B cell (primary cell): Measurements from ENCODE around the gene ADCY1. TPM values are rescaled to one million over a fixed set of nuclear protein-coding genes. Genes with fewer than 3 reads are reported as not detected.

Experiments used
- ATAC-seq: fragments of 200-7000 bp; cut with Tn5 transposase; one replicate; pipeline ENCODE4 v1.10.0; 2021; ENCODE audit warnings: low read depth, mild to moderate bottlenecking, moderate number of reproducible peaks, moderate library complexity
- CTCF ChIA-PET: fragments of 350-600 bp; sonication (Branson Sonifier 250); formaldehyde crosslinking; loops from one replicate; lab custom pipeline; 2021; ENCODE audit warnings: antibody characterized with exemption, inconsistent platforms; lab: Charles Lee
- POLR2A ChIA-PET: fragments of 350-600 bp; sonication (Branson Sonifier 250); formaldehyde crosslinking; loops from one replicate; lab custom pipeline; 2021; ENCODE audit warnings: antibody characterized with exemption; lab: Charles Lee
- DNase-seq: peaks from one replicate; pipeline ENCODE4 v3.0.0; 2013
- H2AFZ ChIP-seq: 2 replicates; pipeline ENCODE4 v1.6.1; 2012; ENCODE audit warnings: mild to moderate bottlenecking, low read depth, low read length; ENCODE audit not compliant: insufficient read depth, poor library complexity, severe bottlenecking
- H3K27ac ChIP-seq, 2 donors: 1 replicate in 1 of 2; 2 replicates in 1 of 2; pipeline ENCODE4 v1.5.1; 2012 to 2013; ENCODE audit warnings: low read length in 2 of 2, mild to moderate bottlenecking in 2 of 2, moderate library complexity in 1 of 2
- H3K27me3 ChIP-seq, 4 experiments: fragments of 200-600 bp in 1 of 4; sonication (generic) in 1 of 4; replicated peaks in 1 of 4; 1 replicate in 2 of 4; 2 replicates in 2 of 4; pipeline versions ENCODE4 v1.6.1 to v1.7.0; 2013 to 2016; ENCODE audit warnings: low read length in 3 of 4, mild to moderate bottlenecking in 2 of 4, mixed read lengths in 1 of 4, moderate library complexity in 1 of 4; ENCODE audit not compliant: insufficient read depth in 4 of 4, control insufficient read depth in 3 of 4; ENCODE audit errors: control extremely low read depth in 1 of 4
- H3K36me3 ChIP-seq, 2 experiments: replicated peaks in 1 of 2; 1 replicate in 1 of 2; 2 replicates in 1 of 2; pipeline versions ENCODE4 v1.6.1 to v1.7.1; 2013; ENCODE audit warnings: low read length in 1 of 2; ENCODE audit not compliant: insufficient read depth in 2 of 2, control insufficient read depth in 1 of 2; ENCODE audit errors: control extremely low read depth in 1 of 2, extremely low read depth in 1 of 2
- H3K4me1 ChIP-seq, 2 donors: fragments of 200-600 bp in 1 of 2; sonication (generic) in 1 of 2; 1 replicate in 1 of 2; 2 replicates in 1 of 2; pipeline versions ENCODE4 v1.5.1 to v1.6.1; 2013 to 2017; ENCODE audit warnings: low read length in 2 of 2; ENCODE audit not compliant: control insufficient read depth in 2 of 2, insufficient read depth in 2 of 2
- H3K4me2 ChIP-seq: replicated peaks from 2 replicates; pipeline ENCODE3; 2012; ENCODE audit warnings: mild to moderate bottlenecking, low read depth, low read length; ENCODE audit not compliant: poor library complexity, severe bottlenecking
- H3K4me3 ChIP-seq, 5 experiments: fragments of 200-600 bp in 1 of 5; sonication (generic) in 1 of 5; 1 replicate in 3 of 5; 2 replicates in 2 of 5; pipeline versions ENCODE4 v1.5.1 to v1.7.0; 2011 to 2016; ENCODE audit warnings: low read length in 4 of 5, mild to moderate bottlenecking in 4 of 5, low read depth in 2 of 5, control low read depth in 1 of 5, moderate library complexity in 1 of 5; ENCODE audit not compliant: insufficient read depth in 1 of 5; ENCODE audit errors: control extremely low read depth in 1 of 5, extremely low read depth in 1 of 5
- H3K79me2 ChIP-seq: fragments of 200-600 bp; sonication (generic); one replicate; pipeline ENCODE4 v1.6.0; 2016; ENCODE audit warnings: low read length; ENCODE audit not compliant: control insufficient read depth, insufficient read depth
- H3K9ac ChIP-seq: fragments of 200-600 bp; sonication (generic); 2 replicates; pipeline ENCODE4 v1.6.1; 2017; ENCODE audit warnings: mild to moderate bottlenecking, low read length, moderate library complexity
- H3K9me3 ChIP-seq, 3 donors: one replicate each; pipeline versions ENCODE4 v1.6.1 to v1.7.1; 2013; ENCODE audit warnings: low read length in 2 of 3; ENCODE audit not compliant: control insufficient read depth in 2 of 3, insufficient read depth in 1 of 3; ENCODE audit errors: control extremely low read depth in 1 of 3
- H4K20me1 ChIP-seq: 2 replicates; pipeline ENCODE4 v1.6.0; 2012; ENCODE audit warnings: mild to moderate bottlenecking, low read length; ENCODE audit not compliant: insufficient read depth, control insufficient read depth, poor library complexity, severe bottlenecking
- H3K27ac Mint-ChIP-seq: one replicate; pipeline ENCODE4 v1.8.0; 2021; ENCODE audit warnings: mixed read lengths
- H3K27me3 Mint-ChIP-seq: one replicate; pipeline ENCODE4 v1.8.0; 2021; ENCODE audit warnings: mixed read lengths
- H3K4me1 Mint-ChIP-seq: one replicate; pipeline ENCODE4 v1.8.0; 2021; ENCODE audit warnings: mixed read lengths
- H3K4me3 Mint-ChIP-seq: one replicate; pipeline ENCODE4 v1.8.0; 2021; ENCODE audit warnings: mixed read lengths
- H3K9me3 Mint-ChIP-seq: one replicate; pipeline ENCODE4 v1.8.0; 2022; ENCODE audit warnings: mixed read lengths; ENCODE audit not compliant: insufficient read depth
- EZH2 ChIP-seq: IDR thresholded peaks from 2 replicates; pipeline ENCODE4 v1.6.1; 2012; ENCODE audit warnings: borderline replicate concordance, low read depth, mild to moderate bottlenecking, moderate library complexity, low read length; ENCODE audit not compliant: insufficient read depth, poor library complexity, severe bottlenecking
- WGBS: methylation state at CpG from one replicate; pipeline ENCODE4 v1.1.5; 2013; ENCODE audit warnings: missing lambda C conversion rate; ENCODE audit not compliant: insufficient coverage; 5-methylcytosine and 5-hydroxymethylcytosine counted together
- intact Hi-C: fragments of 100-400 bp; cut with micrococcal nuclease; formaldehyde crosslinking; loops from one replicate; pipeline ENCODE4 v1.10.0; 2022
- polyA plus RNA-seq: library from polyadenylated mRNA; depleted of rRNA; stranded (reverse); fragments of >200 nt; gene quantifications from 2 replicates; pipeline ENCODE4 v1.2.3, GENCODE V29; 2012
- total RNA-seq, 2 donors: library from RNA; stranded (reverse); fragments of 120-200 nt in 1 of 2; gene quantifications; 1 replicate in 1 of 2; 2 replicates in 1 of 2; pipeline versions ENCODE4 v1.2.3 to v1.2.4, GENCODE V29; 2013 to 2022
- TF ChIP-seq, protein P1 (sequence below): fragments of 200-600 bp; IDR thresholded peaks from one replicate; pipeline ENCODE4 v1.8.0; 2022; ENCODE audit warnings: antibody characterized with exemption, mild to moderate bottlenecking

ADCY1 gene
- total and polyA plus RNA-seq, 2 donors (not counting 1 experiment from before 2014, with no cell fraction given), result 0.05 to 0.12 TPM

DNA sequence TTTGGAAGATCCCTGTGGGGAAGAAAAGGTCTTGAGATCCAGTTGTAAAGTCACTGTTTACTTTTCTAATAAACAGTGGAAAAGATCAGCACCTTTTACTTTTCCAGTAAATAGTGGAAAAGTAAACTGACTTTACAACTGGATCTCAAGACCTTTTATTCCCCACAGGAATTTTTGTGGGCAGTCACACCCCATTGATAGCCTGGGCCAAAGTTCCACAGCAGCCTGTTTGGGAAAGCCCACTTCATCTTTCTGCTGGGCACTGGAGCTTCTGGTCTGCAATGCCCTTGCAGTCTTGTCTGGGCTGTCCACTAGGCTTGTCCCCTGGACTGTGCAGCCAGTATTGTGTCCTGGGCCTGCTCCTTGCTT is 50.2 kb downstream of the ADCY1 start:
- Histone ChIP-seq H3K79me2 (no peaks in the 10 kb centered on the region), H3K4me2 (no peak overlapping the region), H3K36me3 (no peaks in the 10 kb centered on the region), H3K9me3 (peaks cover 0 to 32% (median 0%) of the 10 kb centered on the region in 3 donors), H3K27me3 (no peaks in the 10 kb centered on the region), H4K20me1 (no peaks in the 10 kb centered on the region), H3K9ac (no peak overlapping the region), H3K27ac (no peak overlapping the region), H3K4me1 (no peaks in the 10 kb centered on the region), H2AFZ (no peak overlapping the region), H3K4me3 (no peak overlapping the region)
- ChIA-PET CTCF (no interaction called here), POLR2A (no interaction called here)
- Mint-ChIP-seq H3K9me3 (peaks cover 8% of the 10 kb centered on the region), H3K4me1 (no peaks in the 10 kb centered on the region), H3K27ac (no peak overlapping the region), H3K4me3 (no peak overlapping the region), H3K27me3 (no peaks in the 10 kb centered on the region)
- no peak for TF ChIP-seq EZH2
- TF ChIP-seq, protein P1, sequence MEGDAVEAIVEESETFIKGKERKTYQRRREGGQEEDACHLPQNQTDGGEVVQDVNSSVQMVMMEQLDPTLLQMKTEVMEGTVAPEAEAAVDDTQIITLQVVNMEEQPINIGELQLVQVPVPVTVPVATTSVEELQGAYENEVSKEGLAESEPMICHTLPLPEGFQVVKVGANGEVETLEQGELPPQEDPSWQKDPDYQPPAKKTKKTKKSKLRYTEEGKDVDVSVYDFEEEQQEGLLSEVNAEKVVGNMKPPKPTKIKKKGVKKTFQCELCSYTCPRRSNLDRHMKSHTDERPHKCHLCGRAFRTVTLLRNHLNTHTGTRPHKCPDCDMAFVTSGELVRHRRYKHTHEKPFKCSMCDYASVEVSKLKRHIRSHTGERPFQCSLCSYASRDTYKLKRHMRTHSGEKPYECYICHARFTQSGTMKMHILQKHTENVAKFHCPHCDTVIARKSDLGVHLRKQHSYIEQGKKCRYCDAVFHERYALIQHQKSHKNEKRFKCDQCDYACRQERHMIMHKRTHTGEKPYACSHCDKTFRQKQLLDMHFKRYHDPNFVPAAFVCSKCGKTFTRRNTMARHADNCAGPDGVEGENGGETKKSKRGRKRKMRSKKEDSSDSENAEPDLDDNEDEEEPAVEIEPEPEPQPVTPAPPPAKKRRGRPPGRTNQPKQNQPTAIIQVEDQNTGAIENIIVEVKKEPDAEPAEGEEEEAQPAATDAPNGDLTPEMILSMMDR, result no peak
- intact Hi-C loops, result no loop called here
- ATAC-seq (no peak), DNase-seq (no peak)

DNA sequence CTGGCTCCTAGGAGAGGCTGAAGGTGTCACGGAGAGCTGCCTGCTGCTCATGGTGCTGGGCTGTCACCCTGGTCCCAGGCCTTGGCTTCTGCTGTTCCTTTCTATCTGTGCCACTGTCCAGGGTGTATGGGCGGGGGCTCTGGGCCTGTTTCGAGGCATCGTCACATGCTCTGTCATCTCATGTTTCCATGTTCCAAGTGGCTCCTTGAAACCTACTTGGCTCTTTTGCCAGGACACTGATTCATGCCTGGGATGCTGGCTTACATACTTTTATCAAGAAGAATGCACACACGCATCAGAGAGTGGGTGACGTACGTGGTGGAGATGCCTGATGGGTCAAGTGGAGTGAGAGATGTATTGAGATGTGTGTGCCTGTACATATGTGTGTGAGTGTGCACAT is 50.9 kb downstream of the ADCY1 start:
- peaks cover 6% of the 10 kb centered on the region for H3K9me3 Mint-ChIP-seq
- H3K27ac Mint-ChIP-seq, result no peak overlapping the region
- intact Hi-C loops, result no loop called here
- no peak for ATAC-seq
- Histone ChIP-seq H3K36me3 (no peaks in the 10 kb centered on the region), H4K20me1 (no peaks in the 10 kb centered on the region), H3K9me3 (peaks cover 0 to 32% (median 0%) of the 10 kb centered on the region in 3 donors), H3K4me1 (no peaks in the 10 kb centered on the region), H3K4me2 (no peak overlapping the region), H3K4me3 (no peak overlapping the region), H3K9ac (no peak overlapping the region), H3K27me3 (no peaks in the 10 kb centered on the region), H3K27ac (no peak overlapping the region), H2AFZ (no peak overlapping the region), H3K79me2 (no peaks in the 10 kb centered on the region)
- POLR2A ChIA-PET, result no interaction called here
- no peak overlapping the region for H3K4me3 Mint-ChIP-seq
- H3K27me3 Mint-ChIP-seq, result no peaks in the 10 kb centered on the region
- H3K4me1 Mint-ChIP-seq, result no peaks in the 10 kb centered on the region
- CTCF ChIA-PET, result no interaction called here
- DNase-seq, result no peak
- WGBS, result 94% methylated on average over 7 of the region's 7 CpGs
- TF ChIP-seq, protein P1, result no peak
- TF ChIP-seq EZH2, result no peak
